SK-N-SH treated with all-trans-retinoic acid at 6 μM for 48 hours (cell line): Measurements from ENCODE around the gene TARS1.

Source experiments
- ATAC-seq: fragments of 200-7000 bp; cut with Tn5 transposase; 3 replicates; pipeline ENCODE4 v1.9.1; 2020; ENCODE audit warnings: mild to moderate bottlenecking, moderate library complexity
- ARNTL ChIP-seq: fragments of 450-650 bp; formaldehyde crosslinking; IDR thresholded peaks from 2 replicates; pipeline ENCODE4 v1.5.0; 2020; ENCODE audit warnings: low read depth, mild to moderate bottlenecking, moderate library complexity, borderline replicate concordance
- BACH2 ChIP-seq: fragments of 250-450 bp; sonication (Bioruptor Pico); IDR thresholded peaks from 2 replicates; pipeline ENCODE4 v1.9.0; 2021; ENCODE audit warnings: mild to moderate bottlenecking, borderline replicate concordance
- CSDC2 ChIP-seq: fragments of 250-450 bp; sonication (Bioruptor Pico); IDR thresholded peaks from 2 replicates; pipeline ENCODE4 v1.5.0; 2020; ENCODE audit warnings: mild to moderate bottlenecking, moderate library complexity
- ESRRG ChIP-seq: fragments of 250-450 bp; sonication (Bioruptor Pico); IDR thresholded peaks from 2 replicates; pipeline ENCODE4 v1.6.1; 2021; ENCODE audit warnings: mild to moderate bottlenecking
- GLIS3 ChIP-seq: fragments of 250-450 bp; sonication (Bioruptor Pico); IDR thresholded peaks from 2 replicates; pipeline ENCODE4 v1.5.0; 2020; ENCODE audit warnings: mild to moderate bottlenecking, moderate library complexity
- ISL1 ChIP-seq: fragments of 250-450 bp; sonication (Bioruptor Pico); IDR thresholded peaks from 2 replicates; pipeline ENCODE4 v2.1.2; 2022; ENCODE audit warnings: mild to moderate bottlenecking, moderate library complexity
- OSR1 ChIP-seq: fragments of 250-450 bp; sonication (Bioruptor Pico); IDR thresholded peaks from 2 replicates; pipeline ENCODE4 v1.8.0; 2022; ENCODE audit warnings: moderate library complexity, mild to moderate bottlenecking, inconsistent platforms
- PPARA ChIP-seq: fragments of 250-450 bp; sonication (Bioruptor Pico); IDR thresholded peaks from 2 replicates; pipeline ENCODE4 v1.5.0; 2020; ENCODE audit warnings: mild to moderate bottlenecking, borderline replicate concordance
- RARB ChIP-seq: fragments of 250-450 bp; sonication (Bioruptor Pico); IDR thresholded peaks from 2 replicates; pipeline ENCODE4 v1.8.0; 2021; ENCODE audit warnings: mild to moderate bottlenecking, moderate library complexity
- SNAI2 ChIP-seq: fragments of 250-450 bp; sonication (Bioruptor Pico); IDR thresholded peaks from 2 replicates; pipeline ENCODE4 v1.5.0; 2020; ENCODE audit warnings: mild to moderate bottlenecking, moderate library complexity
- TOX ChIP-seq: fragments of 250-450 bp; sonication (Bioruptor Pico); IDR thresholded peaks from 2 replicates; pipeline ENCODE4 v1.8.0; 2021; ENCODE audit warnings: mild to moderate bottlenecking, moderate library complexity, borderline replicate concordance
- ZC3H10 ChIP-seq: fragments of 250-450 bp; sonication (Bioruptor Pico); IDR thresholded peaks from 2 replicates; pipeline ENCODE4 v1.5.1; 2021; ENCODE audit warnings: mild to moderate bottlenecking, moderate library complexity
- ZFP3 ChIP-seq: fragments of 250-450 bp; sonication (Bioruptor Pico); IDR thresholded peaks from 2 replicates; pipeline ENCODE4 v1.5.0; 2020; ENCODE audit warnings: mild to moderate bottlenecking, moderate library complexity
- ZFP30 ChIP-seq: fragments of 450-650 bp; formaldehyde crosslinking; IDR thresholded peaks from 2 replicates; pipeline ENCODE4 v1.5.0; 2022; ENCODE audit warnings: mild to moderate bottlenecking, moderate library complexity
- ZNF565 ChIP-seq: fragments of 450-650 bp; formaldehyde crosslinking; conservative IDR thresholded peaks from 2 replicates; pipeline ENCODE4 v1.5.0; 2020; ENCODE audit warnings: low read depth, mild to moderate bottlenecking, moderate library complexity
- ZNF70 ChIP-seq: fragments of 450-650 bp; formaldehyde crosslinking; IDR thresholded peaks from 2 replicates; pipeline ENCODE4 v1.5.0; 2020; ENCODE audit warnings: mild to moderate bottlenecking, moderate library complexity
- ZNF8 ChIP-seq: fragments of 450-650 bp; formaldehyde crosslinking; IDR thresholded peaks from 2 replicates; pipeline ENCODE4 v1.5.0; 2020; ENCODE audit warnings: mild to moderate bottlenecking, moderate library complexity
- TF ChIP-seq, protein P1 (sequence below): fragments of 250-450 bp; sonication (Bioruptor Pico); IDR thresholded peaks from 2 replicates; pipeline ENCODE4 v1.5.0; 2020; ENCODE audit warnings: mild to moderate bottlenecking, moderate library complexity
- TF ChIP-seq, protein P2 (sequence below): fragments of 250-450 bp; sonication (Bioruptor Pico); IDR thresholded peaks from 2 replicates; pipeline ENCODE4 v1.8.0; 2020; ENCODE audit warnings: mild to moderate bottlenecking, moderate library complexity, borderline replicate concordance
- TF ChIP-seq, protein P3 (sequence below): fragments of 250-450 bp; sonication (Bioruptor Pico); IDR thresholded peaks from 2 replicates; pipeline ENCODE4 v1.5.1; 2021; ENCODE audit warnings: mild to moderate bottlenecking, moderate library complexity
- TF ChIP-seq, protein P4 (sequence below): fragments of 250-450 bp; sonication (Bioruptor Pico); IDR thresholded peaks from 2 replicates; pipeline ENCODE4 v1.5.1; 2020; ENCODE audit warnings: low read depth, mild to moderate bottlenecking, moderate library complexity

TARS1 gene

DNA sequence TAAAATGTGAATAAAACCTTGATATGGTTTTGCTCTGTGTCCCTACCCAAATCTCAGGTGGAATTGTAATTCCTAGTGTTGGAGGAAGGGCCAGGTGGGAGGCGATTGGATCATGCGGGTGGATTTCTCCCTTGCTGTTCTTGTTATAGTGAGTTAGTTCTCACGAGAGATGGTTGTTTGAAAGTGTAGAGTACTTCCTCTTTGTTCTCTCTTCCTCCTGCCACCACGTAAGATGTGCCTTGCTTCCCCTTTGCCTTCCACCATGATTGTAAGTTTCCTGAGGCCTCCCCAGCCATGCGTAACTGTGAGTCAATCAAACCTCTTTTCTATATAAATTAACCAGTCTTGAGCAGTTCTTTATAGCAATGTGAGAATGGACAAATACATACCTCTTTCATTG lies 34.9 kb downstream of the TARS1 start:
- no peak for ATAC-seq
- TF ChIP-seq ZNF70 (CRISPR knock-in tag) (no peak), ARNTL (no peak)

DNA sequence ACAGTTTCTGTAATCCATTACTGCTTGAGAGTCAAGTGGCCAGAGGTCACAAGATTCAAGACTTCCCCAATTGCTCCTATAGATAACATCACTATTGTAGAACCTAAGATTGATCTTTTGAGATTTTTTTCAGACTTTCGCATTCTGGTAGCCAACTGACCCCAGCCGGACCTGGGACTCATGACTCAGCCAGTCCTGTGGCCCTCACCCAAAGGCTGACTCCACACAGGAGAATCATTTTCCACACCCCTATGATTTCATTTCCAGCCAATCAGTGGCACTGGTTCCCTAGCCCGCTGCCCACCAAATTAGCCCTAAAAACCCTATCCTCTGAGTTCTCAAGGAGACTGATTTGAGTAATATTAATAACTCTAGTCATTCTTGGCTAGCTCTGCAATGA lies 36.2 kb downstream of the TARS1 start:
- no peak for ATAC-seq
- TF ChIP-seq ZC3H10 (CRISPR knock-in tag), result no peak

DNA sequence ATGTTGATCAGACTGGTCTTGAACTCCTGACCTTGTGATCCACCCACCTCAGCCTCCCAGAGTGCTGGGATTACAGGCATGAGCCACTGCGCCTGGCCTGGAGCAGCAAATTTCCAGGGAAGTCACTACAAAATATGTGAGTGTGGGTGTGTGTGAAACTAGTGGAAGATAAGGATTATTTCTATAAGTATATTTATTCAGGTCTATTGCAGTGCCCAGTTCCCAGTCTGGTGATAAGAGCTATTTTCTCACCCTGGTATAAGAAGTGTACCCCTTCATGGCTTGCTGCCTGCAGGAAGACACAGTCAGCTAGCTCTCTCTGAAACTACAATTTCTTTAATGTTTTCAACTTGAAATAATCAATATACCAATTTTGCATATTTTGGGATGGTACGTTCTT lies 37.1 kb downstream of the TARS1 start:
- no peak for ATAC-seq
- TF ChIP-seq BACH2 (CRISPR knock-in tag) (no peak), CSDC2 (CRISPR knock-in tag) (no peak), ZNF70 (CRISPR knock-in tag) (no peak), ESRRG (CRISPR knock-in tag) (no peak), ZFP30 (CRISPR knock-in tag) (no peak), ZC3H10 (CRISPR knock-in tag) (no peak)
- TF ChIP-seq, protein P1, sequence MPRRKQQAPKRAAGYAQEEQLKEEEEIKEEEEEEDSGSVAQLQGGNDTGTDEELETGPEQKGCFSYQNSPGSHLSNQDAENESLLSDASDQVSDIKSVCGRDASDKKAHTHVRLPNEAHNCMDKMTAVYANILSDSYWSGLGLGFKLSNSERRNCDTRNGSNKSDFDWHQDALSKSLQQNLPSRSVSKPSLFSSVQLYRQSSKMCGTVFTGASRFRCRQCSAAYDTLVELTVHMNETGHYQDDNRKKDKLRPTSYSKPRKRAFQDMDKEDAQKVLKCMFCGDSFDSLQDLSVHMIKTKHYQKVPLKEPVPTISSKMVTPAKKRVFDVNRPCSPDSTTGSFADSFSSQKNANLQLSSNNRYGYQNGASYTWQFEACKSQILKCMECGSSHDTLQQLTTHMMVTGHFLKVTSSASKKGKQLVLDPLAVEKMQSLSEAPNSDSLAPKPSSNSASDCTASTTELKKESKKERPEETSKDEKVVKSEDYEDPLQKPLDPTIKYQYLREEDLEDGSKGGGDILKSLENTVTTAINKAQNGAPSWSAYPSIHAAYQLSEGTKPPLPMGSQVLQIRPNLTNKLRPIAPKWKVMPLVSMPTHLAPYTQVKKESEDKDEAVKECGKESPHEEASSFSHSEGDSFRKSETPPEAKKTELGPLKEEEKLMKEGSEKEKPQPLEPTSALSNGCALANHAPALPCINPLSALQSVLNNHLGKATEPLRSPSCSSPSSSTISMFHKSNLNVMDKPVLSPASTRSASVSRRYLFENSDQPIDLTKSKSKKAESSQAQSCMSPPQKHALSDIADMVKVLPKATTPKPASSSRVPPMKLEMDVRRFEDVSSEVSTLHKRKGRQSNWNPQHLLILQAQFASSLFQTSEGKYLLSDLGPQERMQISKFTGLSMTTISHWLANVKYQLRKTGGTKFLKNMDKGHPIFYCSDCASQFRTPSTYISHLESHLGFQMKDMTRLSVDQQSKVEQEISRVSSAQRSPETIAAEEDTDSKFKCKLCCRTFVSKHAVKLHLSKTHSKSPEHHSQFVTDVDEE, result no peak
- TF ChIP-seq, protein P2, sequence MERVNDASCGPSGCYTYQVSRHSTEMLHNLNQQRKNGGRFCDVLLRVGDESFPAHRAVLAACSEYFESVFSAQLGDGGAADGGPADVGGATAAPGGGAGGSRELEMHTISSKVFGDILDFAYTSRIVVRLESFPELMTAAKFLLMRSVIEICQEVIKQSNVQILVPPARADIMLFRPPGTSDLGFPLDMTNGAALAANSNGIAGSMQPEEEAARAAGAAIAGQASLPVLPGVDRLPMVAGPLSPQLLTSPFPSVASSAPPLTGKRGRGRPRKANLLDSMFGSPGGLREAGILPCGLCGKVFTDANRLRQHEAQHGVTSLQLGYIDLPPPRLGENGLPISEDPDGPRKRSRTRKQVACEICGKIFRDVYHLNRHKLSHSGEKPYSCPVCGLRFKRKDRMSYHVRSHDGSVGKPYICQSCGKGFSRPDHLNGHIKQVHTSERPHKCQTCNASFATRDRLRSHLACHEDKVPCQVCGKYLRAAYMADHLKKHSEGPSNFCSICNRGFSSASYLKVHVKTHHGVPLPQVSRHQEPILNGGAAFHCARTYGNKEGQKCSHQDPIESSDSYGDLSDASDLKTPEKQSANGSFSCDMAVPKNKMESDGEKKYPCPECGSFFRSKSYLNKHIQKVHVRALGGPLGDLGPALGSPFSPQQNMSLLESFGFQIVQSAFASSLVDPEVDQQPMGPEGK (CRISPR knock-in tag), result no peak

DNA sequence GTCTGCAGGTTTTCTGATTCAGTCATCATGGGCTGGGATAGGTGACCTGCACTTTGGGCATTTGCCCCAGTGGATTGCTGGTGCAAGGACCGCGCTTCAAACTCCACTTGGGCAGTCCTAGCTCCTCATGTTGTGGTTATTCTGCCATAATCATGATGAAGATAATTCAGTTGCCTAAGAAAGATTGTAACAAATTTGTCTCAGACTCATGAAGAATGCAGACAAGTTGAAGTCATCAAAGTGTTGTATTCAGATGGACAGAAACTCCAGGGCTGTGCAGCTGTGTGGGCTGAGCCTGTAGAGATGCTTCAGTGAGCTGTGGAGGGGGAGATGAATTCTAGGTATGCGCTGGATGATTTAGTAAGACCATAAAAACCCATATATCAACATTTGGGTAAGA lies 38.5 kb downstream of the TARS1 start:
- TF ChIP-seq ISL1, result no peak
- no peak for TF ChIP-seq CSDC2 (CRISPR knock-in tag)
- no peak for TF ChIP-seq ARNTL
- no peak for TF ChIP-seq ESRRG (CRISPR knock-in tag)
- TF ChIP-seq SNAI2, result no peak
- TF ChIP-seq, protein P3, sequence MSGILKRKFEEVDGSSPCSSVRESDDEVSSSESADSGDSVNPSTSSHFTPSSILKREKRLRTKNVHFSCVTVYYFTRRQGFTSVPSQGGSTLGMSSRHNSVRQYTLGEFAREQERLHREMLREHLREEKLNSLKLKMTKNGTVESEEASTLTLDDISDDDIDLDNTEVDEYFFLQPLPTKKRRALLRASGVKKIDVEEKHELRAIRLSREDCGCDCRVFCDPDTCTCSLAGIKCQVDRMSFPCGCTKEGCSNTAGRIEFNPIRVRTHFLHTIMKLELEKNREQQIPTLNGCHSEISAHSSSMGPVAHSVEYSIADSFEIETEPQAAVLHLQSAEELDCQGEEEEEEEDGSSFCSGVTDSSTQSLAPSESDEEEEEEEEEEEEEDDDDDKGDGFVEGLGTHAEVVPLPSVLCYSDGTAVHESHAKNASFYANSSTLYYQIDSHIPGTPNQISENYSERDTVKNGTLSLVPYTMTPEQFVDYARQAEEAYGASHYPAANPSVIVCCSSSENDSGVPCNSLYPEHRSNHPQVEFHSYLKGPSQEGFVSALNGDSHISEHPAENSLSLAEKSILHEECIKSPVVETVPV (CRISPR knock-in tag), result no peak
- no peak for TF ChIP-seq TOX
- no peak for TF ChIP-seq PPARA
- no peak for TF ChIP-seq RARB
- TF ChIP-seq ZNF565, result no peak
- no peak for TF ChIP-seq ZNF70 (CRISPR knock-in tag)
- no peak for ATAC-seq

DNA sequence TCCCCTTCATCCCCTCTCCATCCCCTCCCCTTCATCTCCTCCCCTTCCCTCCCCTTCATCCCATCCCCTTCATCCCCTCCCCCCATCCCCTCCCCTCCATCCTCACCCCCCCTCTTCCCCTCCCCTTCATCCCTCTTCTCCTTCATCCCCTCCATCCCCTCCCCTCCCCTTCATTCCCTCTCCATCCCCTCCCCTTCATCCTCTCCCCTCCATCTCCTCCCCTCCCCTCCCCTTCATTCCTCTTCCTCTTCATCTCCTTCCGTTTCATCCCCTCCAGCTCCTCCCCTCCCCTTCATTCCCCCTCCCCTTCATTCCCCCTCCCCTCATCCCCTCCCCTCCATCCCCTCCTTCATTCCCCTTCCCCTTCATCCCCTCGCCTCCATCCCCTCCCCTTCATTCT lies 40.1 kb downstream of the TARS1 start:
- no peak for TF ChIP-seq ZNF8 (CRISPR knock-in tag)
- TF ChIP-seq, all 23 proteins: peak for 0
- no peak for ATAC-seq

DNA sequence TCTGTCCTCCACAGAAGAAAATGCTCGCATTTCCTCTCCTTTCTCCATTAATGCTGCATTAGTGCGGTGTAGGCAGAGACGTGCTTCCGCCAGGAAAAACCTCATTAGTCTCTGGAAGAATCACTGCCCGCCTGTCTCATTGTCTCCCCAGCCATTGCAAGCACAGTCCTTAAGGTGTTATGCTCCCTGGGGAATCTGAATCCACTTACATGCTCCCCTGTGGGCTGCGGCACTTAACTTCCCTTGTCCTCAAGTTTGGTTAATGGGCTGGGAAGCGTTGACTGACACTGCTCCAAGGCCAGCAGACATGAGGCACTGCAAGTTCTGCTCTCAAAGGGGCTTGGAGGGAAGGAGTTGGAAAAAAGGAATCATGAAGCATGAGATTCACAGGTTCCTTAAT lies 41.6 kb downstream of the TARS1 start:
- ATAC-seq, result no peak
- no peak for TF ChIP-seq PPARA
- no peak for TF ChIP-seq ZNF8 (CRISPR knock-in tag)
- TF ChIP-seq, protein P4, sequence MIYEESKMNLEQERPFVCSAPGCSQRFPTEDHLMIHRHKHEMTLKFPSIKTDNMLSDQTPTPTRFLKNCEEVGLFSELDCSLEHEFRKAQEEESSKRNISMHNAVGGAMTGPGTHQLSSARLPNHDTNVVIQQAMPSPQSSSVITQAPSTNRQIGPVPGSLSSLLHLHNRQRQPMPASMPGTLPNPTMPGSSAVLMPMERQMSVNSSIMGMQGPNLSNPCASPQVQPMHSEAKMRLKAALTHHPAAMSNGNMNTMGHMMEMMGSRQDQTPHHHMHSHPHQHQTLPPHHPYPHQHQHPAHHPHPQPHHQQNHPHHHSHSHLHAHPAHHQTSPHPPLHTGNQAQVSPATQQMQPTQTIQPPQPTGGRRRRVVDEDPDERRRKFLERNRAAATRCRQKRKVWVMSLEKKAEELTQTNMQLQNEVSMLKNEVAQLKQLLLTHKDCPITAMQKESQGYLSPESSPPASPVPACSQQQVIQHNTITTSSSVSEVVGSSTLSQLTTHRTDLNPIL, result no peak
- no peak for TF ChIP-seq BACH2 (CRISPR knock-in tag)
- TF ChIP-seq RARB, result no peak
- TF ChIP-seq SNAI2, result no peak
- no peak for TF ChIP-seq ZNF565
- no peak for TF ChIP-seq ZFP3
- TF ChIP-seq ZNF70 (CRISPR knock-in tag), result no peak
- TF ChIP-seq GLIS3 (CRISPR knock-in tag), result no peak
- TF ChIP-seq, protein P1, result no peak
- TF ChIP-seq, protein P3 (CRISPR knock-in tag), result no peak
- TF ChIP-seq ZFP30 (CRISPR knock-in tag), result no peak
- TF ChIP-seq ESRRG (CRISPR knock-in tag), result no peak
- TF ChIP-seq OSR1 (CRISPR knock-in tag), result no peak
